Parathyroid adenoma (tissue), 2 donors: ENCODE measurements around the gene CLIC4.
"Not testable (repeated sequence)": the region's sequence is repeated elsewhere in the genome, so short reads cannot be mapped to it uniquely, and the experiment has no call there.

Experiments used
- H2AFZ ChIP-seq: fragments of 300-600 bp; sonication (generic); one replicate; pipeline ENCODE4 v1.7.0; 2017; ENCODE audit warnings: antibody characterized with exemption, mild to moderate bottlenecking
- H3K27ac ChIP-seq: fragments of 300-600 bp; sonication (generic); one replicate; pipeline ENCODE4 v1.7.0; 2017
- H3K27me3 ChIP-seq: fragments of 300-600 bp; sonication (generic); one replicate; pipeline ENCODE4 v1.7.0; 2017; ENCODE audit warnings: low read length; ENCODE audit not compliant: control insufficient read depth, insufficient read depth
- H3K36me3 ChIP-seq: fragments of 300-600 bp; sonication (generic); one replicate; pipeline ENCODE4 v1.7.0; 2017; ENCODE audit warnings: low read length; ENCODE audit not compliant: control insufficient read depth, insufficient read depth
- H3K4me1 ChIP-seq: fragments of 300-600 bp; sonication (generic); one replicate; pipeline ENCODE4 v1.7.0; 2017; ENCODE audit warnings: control low read depth
- H3K4me2 ChIP-seq: fragments of 300-600 bp; sonication (generic); one replicate; pipeline ENCODE4 v1.7.0; 2017; ENCODE audit warnings: low read length
- H3K4me3 ChIP-seq: fragments of 300-600 bp; sonication (generic); one replicate; pipeline ENCODE4 v1.7.0; 2017; ENCODE audit warnings: low read depth, low read length
- H3K79me2 ChIP-seq: fragments of 300-600 bp; sonication (generic); one replicate; pipeline ENCODE4 v1.7.0; 2017; ENCODE audit warnings: control low read depth
- H3K9ac ChIP-seq: fragments of 300-600 bp; sonication (generic); one replicate; pipeline ENCODE4 v1.7.0; 2017; ENCODE audit warnings: mild to moderate bottlenecking
- H3K9me3 ChIP-seq: fragments of 300-600 bp; sonication (generic); one replicate; pipeline ENCODE4 v1.7.0; 2017; ENCODE audit warnings: low read length; ENCODE audit not compliant: control insufficient read depth
- TF ChIP-seq, protein P1 (sequence below): fragments of 300-600 bp; sonication (generic); IDR thresholded peaks from one replicate; pipeline ENCODE4 v1.7.0; 2017; ENCODE audit warnings: antibody characterized with exemption, mild to moderate bottlenecking
- donor health status: primary hyperparathyroidism.

Gene CLIC4

DNA sequence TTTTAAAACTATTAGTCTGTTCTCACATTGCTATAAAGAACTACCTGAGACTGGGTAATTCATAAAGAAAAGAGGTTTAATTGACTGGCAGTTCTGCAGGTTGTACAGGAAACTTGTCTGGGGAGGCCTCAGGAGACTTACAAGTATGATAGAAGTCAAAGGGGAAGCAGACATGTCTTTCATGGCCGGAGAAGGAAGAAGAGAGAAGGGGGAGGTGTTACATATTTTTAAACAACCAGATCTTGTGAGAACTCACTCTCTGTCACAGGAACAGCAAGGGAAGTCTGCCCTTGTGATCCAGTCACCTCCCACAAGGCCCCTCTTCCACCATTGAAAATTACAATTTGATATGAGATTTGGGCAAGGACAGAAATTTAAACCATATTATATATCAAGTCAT, 55.9 kb downstream of the CLIC4 start:
- peaks cover 2% of the 10 kb centered on the region for H3K4me1 ChIP-seq
- no peaks in the 10 kb centered on the region for H3K36me3 ChIP-seq
- no peaks in the 10 kb centered on the region for H3K27me3 ChIP-seq
- no peak overlapping the region for H3K27ac ChIP-seq
- H3K9me3 ChIP-seq: no peaks in the 10 kb centered on the region
- no peaks in the 10 kb centered on the region for H3K79me2 ChIP-seq
- H3K4me2 ChIP-seq: no peak overlapping the region
- TF ChIP-seq, protein P1, sequence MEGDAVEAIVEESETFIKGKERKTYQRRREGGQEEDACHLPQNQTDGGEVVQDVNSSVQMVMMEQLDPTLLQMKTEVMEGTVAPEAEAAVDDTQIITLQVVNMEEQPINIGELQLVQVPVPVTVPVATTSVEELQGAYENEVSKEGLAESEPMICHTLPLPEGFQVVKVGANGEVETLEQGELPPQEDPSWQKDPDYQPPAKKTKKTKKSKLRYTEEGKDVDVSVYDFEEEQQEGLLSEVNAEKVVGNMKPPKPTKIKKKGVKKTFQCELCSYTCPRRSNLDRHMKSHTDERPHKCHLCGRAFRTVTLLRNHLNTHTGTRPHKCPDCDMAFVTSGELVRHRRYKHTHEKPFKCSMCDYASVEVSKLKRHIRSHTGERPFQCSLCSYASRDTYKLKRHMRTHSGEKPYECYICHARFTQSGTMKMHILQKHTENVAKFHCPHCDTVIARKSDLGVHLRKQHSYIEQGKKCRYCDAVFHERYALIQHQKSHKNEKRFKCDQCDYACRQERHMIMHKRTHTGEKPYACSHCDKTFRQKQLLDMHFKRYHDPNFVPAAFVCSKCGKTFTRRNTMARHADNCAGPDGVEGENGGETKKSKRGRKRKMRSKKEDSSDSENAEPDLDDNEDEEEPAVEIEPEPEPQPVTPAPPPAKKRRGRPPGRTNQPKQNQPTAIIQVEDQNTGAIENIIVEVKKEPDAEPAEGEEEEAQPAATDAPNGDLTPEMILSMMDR: no peak
- no peak overlapping the region for H2AFZ ChIP-seq
- no peak overlapping the region for H3K9ac ChIP-seq
- H3K4me3 ChIP-seq: no peak overlapping the region

DNA sequence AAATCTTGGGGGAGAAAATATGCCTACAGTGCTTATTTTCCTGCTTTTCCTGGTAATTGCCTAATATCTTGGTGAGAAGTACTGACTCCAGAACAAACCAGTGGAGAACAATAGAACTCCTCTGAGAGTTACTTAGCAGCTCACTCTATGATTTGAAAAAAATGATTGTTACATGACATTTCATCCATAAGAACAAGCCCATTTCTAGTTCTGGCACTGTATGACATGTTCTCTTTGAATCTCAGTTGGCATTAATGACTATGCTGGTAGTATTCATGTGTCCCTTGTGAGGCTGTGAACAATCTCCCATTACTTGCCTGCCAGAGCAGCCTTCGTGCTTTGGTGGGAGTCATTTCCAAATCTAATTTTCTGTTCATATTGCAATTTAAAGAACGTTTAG, 58.0 kb downstream of the CLIC4 start:
- no peak overlapping the region for H3K4me2 ChIP-seq
- TF ChIP-seq, protein P1: no peak
- no peak overlapping the region for H3K27ac ChIP-seq
- H3K9ac ChIP-seq: no peak overlapping the region
- no peaks in the 10 kb centered on the region for H3K79me2 ChIP-seq
- H3K4me1 ChIP-seq: peaks cover 2% of the 10 kb centered on the region
- no peaks in the 10 kb centered on the region for H3K9me3 ChIP-seq
- H2AFZ ChIP-seq: no peak overlapping the region
- H3K27me3 ChIP-seq: no peaks in the 10 kb centered on the region
- no peak overlapping the region for H3K4me3 ChIP-seq
- H3K36me3 ChIP-seq: no peaks in the 10 kb centered on the region

DNA sequence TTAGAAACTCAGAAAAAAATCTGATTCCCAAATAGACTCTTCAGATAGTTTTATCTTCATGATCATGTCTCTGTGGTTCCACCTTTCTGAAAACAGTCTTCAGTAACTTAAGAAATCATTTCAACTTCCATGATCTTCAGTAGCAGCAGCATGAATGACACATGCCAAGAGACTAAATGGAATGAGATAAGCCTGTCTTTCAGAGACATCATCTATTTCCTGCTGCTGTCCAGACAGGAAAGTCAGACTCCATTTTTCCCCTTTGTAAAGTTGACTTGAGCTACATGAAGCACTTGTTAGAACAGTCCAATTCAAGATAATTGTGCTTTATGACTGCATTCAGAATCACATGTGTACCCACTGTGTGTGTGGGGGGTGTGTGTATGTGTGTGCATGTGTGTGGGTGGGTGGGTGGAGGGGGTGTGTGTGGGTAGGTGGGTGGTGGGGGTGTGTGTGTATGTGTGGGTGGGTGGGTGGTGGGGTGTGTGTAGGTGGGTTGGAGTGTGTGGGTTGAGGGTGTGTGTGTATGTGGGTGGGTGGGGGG, 58.8 kb downstream of the CLIC4 start:
- no peaks in the 10 kb centered on the region for H3K9me3 ChIP-seq
- H3K27ac ChIP-seq: no peak overlapping the region
- no peak overlapping the region for H3K9ac ChIP-seq
- H3K27me3 ChIP-seq: no peaks in the 10 kb centered on the region
- TF ChIP-seq, protein P1: no peak
- no peak overlapping the region for H3K4me2 ChIP-seq
- no peaks in the 10 kb centered on the region for H3K79me2 ChIP-seq
- H3K4me1 ChIP-seq: peaks cover 2% of the 10 kb centered on the region
- no peaks in the 10 kb centered on the region for H3K36me3 ChIP-seq
- no peak overlapping the region for H2AFZ ChIP-seq
- H3K4me3 ChIP-seq: no peak overlapping the region

DNA sequence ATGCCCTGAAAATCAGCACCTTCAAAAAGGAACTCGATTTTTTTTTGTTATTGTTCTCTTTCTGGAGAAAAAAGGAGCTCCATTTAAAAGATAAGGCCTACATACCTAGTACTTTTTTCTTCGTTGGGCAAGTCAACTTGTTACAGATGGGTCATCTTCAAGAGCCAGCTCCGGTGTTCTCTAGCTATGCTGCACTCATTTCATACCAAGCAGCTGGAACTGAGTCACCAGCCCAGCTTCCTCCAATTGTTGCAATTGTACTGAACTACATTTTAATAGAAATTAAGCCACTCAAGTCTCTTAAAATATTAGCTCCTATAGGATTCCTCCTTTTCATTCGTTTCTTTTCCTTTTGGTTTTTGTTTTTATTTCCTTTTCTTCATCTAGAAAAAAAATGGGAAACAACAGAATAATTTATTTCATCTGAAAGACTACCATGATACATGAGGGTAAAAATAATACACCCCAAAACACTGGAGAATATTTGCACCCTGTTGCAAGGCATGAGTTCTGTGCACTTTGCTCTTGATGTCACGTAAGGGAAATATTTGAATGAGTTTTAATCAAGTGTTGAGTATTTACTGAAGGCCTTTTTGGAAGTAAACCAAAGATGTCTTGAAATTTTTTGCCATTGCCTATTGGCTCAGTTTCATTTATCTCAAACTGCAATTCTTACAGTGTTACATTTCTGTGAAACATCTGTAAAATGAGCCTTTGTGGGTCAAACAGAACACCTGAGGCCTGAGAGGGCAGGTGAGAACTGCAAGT, 60.5 kb downstream of the CLIC4 start:
- Histone ChIP-seq H3K79me2 (no peaks in the 10 kb centered on the region), H3K9me3 (no peaks in the 10 kb centered on the region), H3K27ac (no peak overlapping the region), H3K4me1 (peaks cover 2% of the 10 kb centered on the region), H3K9ac (no peak overlapping the region), H3K36me3 (no peaks in the 10 kb centered on the region), H3K4me2 (no peak overlapping the region), H2AFZ (peak overlapping the region; percentile 28), H3K27me3 (no peaks in the 10 kb centered on the region), H3K4me3 (no peak overlapping the region)
- TF ChIP-seq, protein P1: no peak

DNA sequence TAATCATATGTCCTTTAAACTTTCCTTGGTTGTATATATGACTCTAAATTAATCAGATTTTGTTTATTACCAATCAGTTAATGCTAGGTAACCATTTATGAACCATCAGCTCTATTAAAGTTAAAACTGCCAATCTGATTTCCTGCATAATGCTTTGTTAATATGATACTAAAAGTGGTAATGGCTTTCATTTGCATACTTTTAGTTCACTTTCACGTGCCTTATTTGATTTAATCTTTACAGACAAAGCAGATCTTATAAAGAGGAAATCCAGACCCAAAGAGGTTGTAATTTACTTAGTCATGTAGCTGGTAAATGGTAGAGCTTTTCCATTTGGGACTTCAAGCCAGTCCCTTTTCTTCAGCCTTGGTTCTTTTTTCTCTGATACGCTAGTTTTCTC, 61.3 kb downstream of the CLIC4 start:
- no peak overlapping the region for H3K4me3 ChIP-seq
- no peaks in the 10 kb centered on the region for H3K79me2 ChIP-seq
- no peaks in the 10 kb centered on the region for H3K9me3 ChIP-seq
- TF ChIP-seq, protein P1: no peak
- H3K27me3 ChIP-seq: no peaks in the 10 kb centered on the region
- H3K4me2 ChIP-seq: no peak overlapping the region
- H3K4me1 ChIP-seq: peaks cover 2% of the 10 kb centered on the region
- H2AFZ ChIP-seq: no peak overlapping the region
- no peaks in the 10 kb centered on the region for H3K36me3 ChIP-seq
- H3K9ac ChIP-seq: no peak overlapping the region
- no peak overlapping the region for H3K27ac ChIP-seq

DNA sequence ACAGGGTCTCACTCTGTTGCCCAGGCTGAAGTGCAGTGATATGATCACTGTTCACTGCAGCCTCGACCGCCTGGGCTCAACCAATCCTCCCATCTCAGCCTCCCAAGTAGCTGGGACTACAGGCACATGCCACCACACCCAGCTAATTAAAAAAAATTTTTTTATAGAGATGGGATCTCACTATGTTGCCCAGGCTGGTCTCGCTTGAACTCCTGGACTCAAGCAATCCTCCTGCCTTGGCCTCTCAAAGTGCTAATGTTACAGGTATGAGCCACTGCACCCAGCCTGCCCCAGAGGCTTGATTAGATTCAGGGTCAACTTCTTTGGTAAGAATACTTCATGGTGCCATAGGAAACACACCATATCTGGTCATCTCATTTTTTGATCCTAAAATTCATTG, 66.2 kb downstream of the CLIC4 start:
- H3K27ac ChIP-seq, H3K79me2 ChIP-seq, H3K36me3 ChIP-seq, H3K27me3 ChIP-seq, H3K4me1 ChIP-seq, H3K4me2 ChIP-seq, H3K9me3 ChIP-seq, H3K9ac ChIP-seq, H2AFZ ChIP-seq, H3K4me3 ChIP-seq: not testable (repeated sequence)

DNA sequence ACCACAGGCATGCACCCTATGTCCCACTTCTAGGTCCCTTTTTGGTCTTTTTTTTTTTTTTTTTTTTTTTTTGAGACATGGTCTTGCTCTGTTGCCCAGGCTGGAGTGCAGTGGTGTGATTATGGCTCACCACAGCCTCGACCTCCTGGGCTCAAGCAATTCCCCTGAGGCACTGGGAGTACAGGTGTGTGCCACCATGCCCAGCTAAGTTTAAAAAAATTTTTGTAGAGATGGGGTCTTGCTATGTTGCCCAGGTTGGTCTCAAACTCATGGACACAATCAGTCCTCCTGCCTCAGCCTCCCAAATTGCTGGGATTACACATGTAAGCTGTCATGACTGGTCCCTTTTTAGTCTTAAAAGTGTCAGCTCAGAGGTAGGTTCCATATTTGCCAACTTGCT, 75.0 kb downstream of the CLIC4 start:
- not testable (repeated sequence) for H3K9me3 ChIP-seq, H3K79me2 ChIP-seq, H3K36me3 ChIP-seq, H3K27ac ChIP-seq, H3K4me2 ChIP-seq, H3K9ac ChIP-seq, H3K4me3 ChIP-seq, H2AFZ ChIP-seq, H3K27me3 ChIP-seq, H3K4me1 ChIP-seq
